Neural cell (in vitro differentiated cells): Measurements from ENCODE around the gene MDM4. TPM values are rescaled to one million over a fixed set of nuclear protein-coding genes. Genes with fewer than 3 reads are reported as not detected.

Experiments
- H2AFZ ChIP-seq: fragments of 200-600, 300-800 bp; sonication (generic), shearing (Covaris generic); 2 replicates; pipeline ENCODE4 v1.6.0; 2014; ENCODE audit warnings: low read depth, mild to moderate bottlenecking, antibody characterized with exemption, low read length, moderate library complexity
- H3F3A ChIP-seq: fragments of 200-600 bp; shearing (Covaris generic); 2 replicates; pipeline ENCODE4 v1.6.1; 2016; ENCODE audit warnings: mild to moderate bottlenecking, moderate library complexity, mixed read lengths, antibody characterized with exemption, low read length; ENCODE audit not compliant: insufficient read depth, poor library complexity, severe bottlenecking
- H3K27ac ChIP-seq: fragments of 200-600, 300-800 bp; sonication (generic), shearing (Covaris generic); 2 replicates; pipeline ENCODE4 v1.5.1; 2014; ENCODE audit warnings: mild to moderate bottlenecking, low read length, moderate library complexity
- H3K27me3 ChIP-seq: fragments of 300-800, 200-600 bp; sonication (generic), shearing (Covaris generic); 2 replicates; pipeline ENCODE4 v1.6.0; 2014; ENCODE audit warnings: mild to moderate bottlenecking, low read depth, low read length, moderate library complexity; ENCODE audit not compliant: insufficient read depth
- H3K36me3 ChIP-seq: fragments of 300-800, 200-600 bp; sonication (generic), shearing (Covaris generic); 2 replicates; pipeline ENCODE4 v1.5.1; 2014; ENCODE audit warnings: mild to moderate bottlenecking, antibody characterized with exemption, low read length, moderate library complexity; ENCODE audit not compliant: insufficient read depth
- H3K4me2 ChIP-seq: fragments of 300-800, 200-600 bp; sonication (generic), shearing (Covaris generic); 2 replicates; pipeline ENCODE4 v1.6.0; 2014; ENCODE audit warnings: mild to moderate bottlenecking, low read length
- H3K4me3 ChIP-seq: fragments of 300-800, 200-600 bp; sonication (generic), shearing (Covaris generic); 2 replicates; pipeline ENCODE4 v1.5.1; 2014; ENCODE audit warnings: mild to moderate bottlenecking, low read length, moderate library complexity
- H3K79me2 ChIP-seq: fragments of 200-600 bp; shearing (Covaris generic); replicated peaks from 2 replicates; pipeline ENCODE4 v1.6.0; 2014; ENCODE audit warnings: mild to moderate bottlenecking, low read length, moderate library complexity; ENCODE audit not compliant: insufficient read depth
- H3K9ac ChIP-seq: fragments of 300-800, 200-600 bp; sonication (generic), shearing (Covaris generic); 2 replicates; pipeline ENCODE4 v1.6.1; 2016; ENCODE audit warnings: mild to moderate bottlenecking, low read length, mixed read lengths
- H3K9me2 ChIP-seq: fragments of 200-600 bp; shearing (Covaris generic); 2 replicates; pipeline ENCODE4 v1.6.1; 2016; ENCODE audit warnings: mild to moderate bottlenecking, low read length, mixed read lengths; ENCODE audit not compliant: insufficient read depth
- H3K9me3 ChIP-seq: fragments of 200-600, 300-800 bp; sonication (generic), shearing (Covaris generic); 2 replicates; pipeline ENCODE4 v1.6.1; 2016; ENCODE audit warnings: mild to moderate bottlenecking, mixed run types, low read length, moderate library complexity, mixed read lengths
- H4K20me1 ChIP-seq: fragments of 200-600 bp; shearing (Covaris generic); 2 replicates; pipeline ENCODE4 v1.6.1; 2016; ENCODE audit warnings: mild to moderate bottlenecking, mixed run types; ENCODE audit not compliant: insufficient read depth
- CTCF ChIP-seq: fragments of 450-650 bp; IDR thresholded peaks from 2 replicates; pipeline ENCODE4 v1.5.1; 2014; ENCODE audit warnings: antibody characterized with exemption, mild to moderate bottlenecking, moderate library complexity; ENCODE audit not compliant: poor library complexity, severe bottlenecking
- EP300 ChIP-seq: fragments of 450-650 bp; conservative IDR thresholded peaks from 2 replicates; pipeline ENCODE4 v1.6.1; 2014; ENCODE audit warnings: antibody characterized with exemption, mild to moderate bottlenecking, moderate library complexity; ENCODE audit not compliant: poor library complexity, severe bottlenecking
- EZH2 ChIP-seq: fragments of 200-600, 300-800 bp; shearing (Covaris generic), sonication (generic); IDR thresholded peaks from 2 replicates; pipeline ENCODE4 v1.6.1; 2014; ENCODE audit warnings: antibody characterized with exemption, low read length, borderline replicate concordance, mild to moderate bottlenecking; ENCODE audit not compliant: insufficient read depth, poor library complexity, severe bottlenecking
- MXI1 ChIP-seq: fragments of 450-650 bp; conservative IDR thresholded peaks from 2 replicates; pipeline ENCODE4 v1.6.1; 2014; ENCODE audit warnings: antibody characterized with exemption, mild to moderate bottlenecking; ENCODE audit not compliant: poor library complexity, severe bottlenecking
- POLR2AphosphoS5 ChIP-seq: IDR thresholded peaks from 2 replicates; pipeline ENCODE4 v1.6.1; 2012
- RAD21 ChIP-seq: fragments of 450-650 bp; conservative IDR thresholded peaks from 2 replicates; pipeline ENCODE4 v1.6.1; 2014; ENCODE audit warnings: antibody characterized with exemption, mild to moderate bottlenecking, moderate library complexity
- REST ChIP-seq: IDR thresholded peaks from 2 replicates; pipeline ENCODE4 v1.6.1; 2012; ENCODE audit warnings: borderline replicate concordance
- SMC3 ChIP-seq: fragments of 450-650 bp; conservative IDR thresholded peaks from 2 replicates; pipeline ENCODE4 v1.6.1; 2014; ENCODE audit warnings: antibody characterized with exemption, mild to moderate bottlenecking, moderate library complexity; ENCODE audit not compliant: poor library complexity
- TAF1 ChIP-seq: IDR thresholded peaks from 2 replicates; pipeline ENCODE4 v1.6.1; 2012; ENCODE audit warnings: low read depth
- polyA plus RNA-seq: library from polyadenylated mRNA; depleted of rRNA; stranded (reverse); fragments of >200 nt; gene quantifications from 2 replicates; pipeline ENCODE4 v1.2.3, GENCODE V29; 2014

MDM4 gene
- polyA plus RNA-seq, 1 donor from 2014 or later = 36.8 TPM

- H3K4me2 ChIP-seq = no peak overlapping the region
- H4K20me1 ChIP-seq = no peaks in the 10 kb centered on the region
- H3K4me3 ChIP-seq = no peak overlapping the region
- H3K27me3 ChIP-seq = no peaks in the 10 kb centered on the region
- H3K9me3 ChIP-seq = no peaks in the 10 kb centered on the region
- no peaks in the 10 kb centered on the region for H3F3A ChIP-seq
- H2AFZ ChIP-seq = no peak overlapping the region
- no peaks in the 10 kb centered on the region for H3K9me2 ChIP-seq
- H3K27ac ChIP-seq = no peak overlapping the region
- H3K9ac ChIP-seq = no peak overlapping the region
- no peaks in the 10 kb centered on the region for H3K79me2 ChIP-seq
- no peak for TF ChIP-seq POLR2AphosphoS5
- TF ChIP-seq EP300 = no peak
- TF ChIP-seq CTCF = no peak
- H3K36me3 ChIP-seq = no peaks in the 10 kb centered on the region
Observed at GRCh38 chr1:204591473-204592090, 75.4 kb downstream of the MDM4 start.

- H3K9ac ChIP-seq = no peak overlapping the region
- no peaks in the 10 kb centered on the region for H3K36me3 ChIP-seq
- no peaks in the 10 kb centered on the region for H3K79me2 ChIP-seq
- H3K27me3 ChIP-seq = no peaks in the 10 kb centered on the region
- H2AFZ ChIP-seq = no peak overlapping the region
- no peak overlapping the region for H3K4me3 ChIP-seq
- no peaks in the 10 kb centered on the region for H3K9me2 ChIP-seq
- no peaks in the 10 kb centered on the region for H3K9me3 ChIP-seq
- no peak for TF ChIP-seq MXI1
- peak; percentile 32 for TF ChIP-seq EP300
- TF ChIP-seq REST = no peak
- TF ChIP-seq RAD21 = no peak
- no peaks in the 10 kb centered on the region for H3F3A ChIP-seq
- H3K27ac ChIP-seq = no peak overlapping the region
- no peak overlapping the region for H3K4me2 ChIP-seq
- H4K20me1 ChIP-seq = no peaks in the 10 kb centered on the region
Observed at GRCh38 chr1:204592246-204592948, 76.2 kb downstream of the MDM4 start.

GRCh38 chr1:204598319-204598969 is 82.2 kb downstream of the MDM4 start:
- H4K20me1 ChIP-seq = no peaks in the 10 kb centered on the region
- no peak overlapping the region for H3K4me3 ChIP-seq
- H3K4me2 ChIP-seq = no peak overlapping the region
- H3K79me2 ChIP-seq = no peaks in the 10 kb centered on the region
- H3F3A ChIP-seq = no peaks in the 10 kb centered on the region
- H3K9ac ChIP-seq = no peak overlapping the region
- no peaks in the 10 kb centered on the region for H3K9me2 ChIP-seq
- no peak overlapping the region for H3K27ac ChIP-seq
- no peaks in the 10 kb centered on the region for H3K27me3 ChIP-seq
- no peak for TF ChIP-seq EP300
- TF ChIP-seq CTCF = no peak
- TF ChIP-seq MXI1 = no peak
- no peak for TF ChIP-seq EZH2
- TF ChIP-seq POLR2AphosphoS5 = no peak
- no peak for TF ChIP-seq TAF1
- no peak for TF ChIP-seq RAD21
- no peak for TF ChIP-seq SMC3
- H3K36me3 ChIP-seq = no peaks in the 10 kb centered on the region
- no peaks in the 10 kb centered on the region for H3K9me3 ChIP-seq
- no peak overlapping the region for H2AFZ ChIP-seq
